ENCODE results near the gene CA5A. TPM values are rescaled to one million over a fixed set of nuclear protein-coding genes. Genes with fewer than 3 reads are reported as not detected.

Gene CA5A
- total and polyA plus RNA-seq, 9 of the 15 experiments (the other 6 are each of a cell fraction or from before 2014, with no cell fraction given) = not detected

GRCh38 chr16:87854053-87854906 is 82.0 kb downstream of the CA5A start (continued):
- TF ChIP-seq MITF (IDR thresholded peaks at IDR 0.05) (peak; percentile 72; the same call in 1 of the 2 replicates), HBP1 (CRISPR knock-in tag; IDR thresholded peaks at IDR 0.05) (peak; percentile 93), HDAC8 (tag; IDR thresholded peaks at IDR 0.05) (no peak), MCM3 (IDR thresholded peaks at IDR 0.05) (no peak), ZNF586 (CRISPR knock-in tag; conservative IDR thresholded peaks at IDR 0.05) (no peak), KDM1A (IDR thresholded peaks at IDR 0.05) (peak; percentile 85 to 89), ETV5 (CRISPR knock-in tag; IDR thresholded peaks at IDR 0.05; ENCODE audit: low read depth) (peak; percentile 74; the same call in 1 of the 2 replicates), HDAC6 (IDR thresholded peaks at IDR 0.05; ENCODE audit: low read depth, low read length) (no peak), TAL1 (IDR thresholded peaks at IDR 0.05) (peak; percentile 98), SOX6 (IDR thresholded peaks at IDR 0.05) (peak; percentile 97), BCL6 (CRISPR knock-in tag; IDR thresholded peaks at IDR 0.05) (no peak), NONO (IDR thresholded peaks at IDR 0.05; ENCODE audit: low read depth in 2 of 2, low read length in 1 of 2) (peak in 1 of 2 experiments; percentile 91; a peak in 1 of 4 replicates), ZNF518B (CRISPR knock-in tag; IDR thresholded peaks at IDR 0.05) (no peak), ZNF395 (CRISPR knock-in tag; IDR thresholded peaks at IDR 0.05) (peak; percentile 91), NFYB (IDR thresholded peaks at IDR 0.05; ENCODE audit: extremely low read depth, insufficient read length) (no peak), TAF1 (IDR thresholded peaks at IDR 0.05; ENCODE audit: control insufficient read depth, extremely low read depth, insufficient read depth, low read length, severe bottlenecking) (peak; percentile 50), MYC (IDR thresholded peaks at IDR 0.05; ENCODE audit: low read depth, low read length) (peak; percentile 87), MYC (CRISPR knock-in tag; IDR thresholded peaks at IDR 0.05; ENCODE audit: borderline replicate concordance, low read depth) (no peak), CHD2 (IDR thresholded peaks at IDR 0.05; ENCODE audit: low read depth, low read length) (no peak), TARDBP (IDR thresholded peaks at IDR 0.05) (peak; percentile 93)

All from K562 (cell line).